HEK293 (cell line): ENCODE data around the gene CHST14.
"Not testable (repeated sequence)": the region's sequence is repeated elsewhere in the genome, so short reads cannot be mapped to it uniquely, and the experiment has no call there.

ENCODE experiments used
- CTCF ChIA-PET: fragments of 350-600 bp; formaldehyde crosslinking; extraction: SDS; loops from one replicate; lab custom pipeline; 2021; ENCODE audit warnings: antibody characterized with exemption; lab: Yijun Ruan, JAX
- POLR2A ChIA-PET: fragments of 300-600 bp; formaldehyde crosslinking; extraction: SDS; loops from one replicate; lab custom pipeline; 2020; ENCODE audit warnings: antibody characterized with exemption, inconsistent platforms; lab: Yijun Ruan, JAX
- H3K27ac ChIP-seq: fragments of 200-500 bp; sonication (Bioruptor generic); 2 replicates; pipeline ENCODE4 v1.5.1; 2014; ENCODE audit warnings: low read depth, low read length, control low read depth, inconsistent platforms; ENCODE audit errors: extremely low read depth
- H3K36me3 ChIP-seq, 2 experiments: fragments of 200-500 bp in 1 of 2; sonication (Bioruptor generic) in 1 of 2; 1 replicate in 1 of 2; 2 replicates in 1 of 2; pipeline ENCODE4 v1.5.1; 2014 to 2017; ENCODE audit warnings: inconsistent platforms in 2 of 2, low read length in 2 of 2; ENCODE audit not compliant: control insufficient read depth in 2 of 2, insufficient read depth in 1 of 2
- H3K4me1 ChIP-seq: fragments of 200-500 bp; sonication (Bioruptor generic); 2 replicates; pipeline ENCODE4 v1.5.1; 2014; ENCODE audit warnings: mild to moderate bottlenecking, low read length, inconsistent platforms; ENCODE audit not compliant: control insufficient read depth, insufficient read depth
- H3K4me3 ChIP-seq: 2 replicates; pipeline ENCODE4 v1.5.1; 2011; ENCODE audit warnings: low read depth, mild to moderate bottlenecking, control low read depth, low read length, moderate library complexity
- H3K9me3 ChIP-seq: fragments of 200-500 bp; sonication (Bioruptor generic); 2 replicates; pipeline ENCODE4 v1.5.1; 2014; ENCODE audit warnings: low read depth, low read length, inconsistent platforms; ENCODE audit not compliant: control insufficient read depth, insufficient read depth
- AEBP2 ChIP-seq: fragments of 450-650 bp; formaldehyde crosslinking; IDR thresholded peaks from 2 replicates; pipeline ENCODE4 v1.5.1; 2016; ENCODE audit warnings: missing biosample characterization, missing genetic modification characterization, borderline replicate concordance
- GLI2 ChIP-seq: fragments of 450-650 bp; formaldehyde crosslinking; IDR thresholded peaks from 2 replicates; pipeline ENCODE4; 2017; ENCODE audit warnings: missing biosample characterization, missing genetic modification characterization, low read depth, borderline replicate concordance
- GLIS1 ChIP-seq: fragments of 450-650 bp; formaldehyde crosslinking; IDR thresholded peaks from 2 replicates; pipeline ENCODE4 v1.5.1; 2016; ENCODE audit warnings: missing biosample characterization, missing genetic modification characterization
- KLF9 ChIP-seq: fragments of 450-650 bp; formaldehyde crosslinking; IDR thresholded peaks from 2 replicates; pipeline ENCODE4 v1.5.1; 2016; ENCODE audit warnings: missing biosample characterization, missing genetic modification characterization, low read depth
- MYNN ChIP-seq: fragments of 450-650 bp; formaldehyde crosslinking; IDR thresholded peaks from 2 replicates; pipeline ENCODE4 v1.5.1; 2016; ENCODE audit warnings: missing biosample characterization, missing genetic modification characterization, borderline replicate concordance
- PRDM10 ChIP-seq: fragments of 450-650 bp; formaldehyde crosslinking; IDR thresholded peaks from 2 replicates; pipeline ENCODE4 v1.5.1; 2016; ENCODE audit warnings: missing biosample characterization, missing genetic modification characterization
- ZIC2 ChIP-seq: fragments of 450-650 bp; formaldehyde crosslinking; IDR thresholded peaks from 2 replicates; pipeline ENCODE4 v1.5.1; 2016; ENCODE audit warnings: missing biosample characterization, missing genetic modification characterization
- ZNF37A ChIP-seq: fragments of 450-650 bp; IDR thresholded peaks from 2 replicates; pipeline ENCODE4 v1.5.1; 2018; ENCODE audit warnings: missing biosample characterization, missing genetic modification characterization
- ZNF768 ChIP-seq: fragments of 450-650 bp; formaldehyde crosslinking; IDR thresholded peaks from 2 replicates; pipeline ENCODE4 v1.5.1; 2018; ENCODE audit warnings: missing biosample characterization, mild to moderate bottlenecking, missing genetic modification characterization
- ZSCAN18 ChIP-seq: fragments of 450-650 bp; formaldehyde crosslinking; IDR thresholded peaks from 2 replicates; pipeline ENCODE4 v1.5.1; 2016; ENCODE audit warnings: missing biosample characterization, missing genetic modification characterization
- TF ChIP-seq, protein P1 (sequence below): fragments of 450-650 bp; formaldehyde crosslinking; conservative IDR thresholded peaks from 2 replicates; pipeline ENCODE4 v1.5.1; 2016; ENCODE audit warnings: low read depth, missing biosample characterization, missing genetic modification characterization
- TF ChIP-seq, protein P2 (sequence below): fragments of 450-650 bp; formaldehyde crosslinking; IDR thresholded peaks from 2 replicates; pipeline ENCODE4 v1.5.1; 2017; ENCODE audit warnings: missing biosample characterization, missing genetic modification characterization
- TF ChIP-seq, protein P3 (sequence below): fragments of 450-650 bp; formaldehyde crosslinking; IDR thresholded peaks from 2 replicates; pipeline ENCODE4 v1.5.1; 2016; ENCODE audit warnings: missing biosample characterization, missing genetic modification characterization

Gene CHST14

DNA sequence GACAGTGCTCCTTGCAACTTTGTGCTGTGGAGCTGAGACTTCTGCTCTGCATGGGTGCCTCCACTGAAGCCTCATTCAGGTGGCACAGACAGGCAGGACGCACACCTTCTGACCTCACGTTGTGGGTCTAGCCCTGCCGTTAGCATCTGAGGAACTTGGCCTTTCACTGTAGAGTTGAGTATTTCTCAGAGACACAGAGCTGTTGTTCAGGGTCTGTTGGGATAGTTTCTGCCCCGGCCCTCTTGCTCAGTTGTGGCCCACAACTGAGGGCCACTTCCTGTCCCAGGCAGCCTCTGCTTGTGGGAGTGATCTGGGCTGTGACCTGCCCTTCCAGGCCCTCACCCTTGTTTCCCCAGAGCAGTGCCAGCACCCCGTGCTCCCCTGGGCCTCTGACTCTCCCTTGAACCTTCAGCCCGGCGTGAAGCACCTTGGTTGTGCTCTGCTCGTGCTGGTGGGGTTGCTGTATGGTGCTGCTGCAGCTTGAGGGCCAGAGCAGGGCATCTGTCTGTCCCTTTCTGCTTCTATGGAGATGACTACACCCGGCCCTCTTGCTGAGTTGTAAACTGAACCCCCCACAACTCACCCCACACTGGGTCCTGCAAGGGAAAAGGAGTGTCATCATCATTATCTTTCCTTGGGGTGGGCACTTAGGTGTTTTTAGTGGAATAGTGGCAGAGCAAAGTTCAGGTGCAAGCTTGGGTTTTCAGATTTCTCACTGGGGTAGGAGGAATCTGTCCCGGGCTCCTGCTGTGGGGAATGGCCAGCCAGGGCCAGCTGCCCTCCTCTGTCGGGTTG is 18.3 kb upstream of the CHST14 start:
- Histone ChIP-seq H3K4me1 (peaks cover 2% of the 10 kb centered on the region; the same call in 1 of the 2 replicates), H3K36me3 (no peaks in the 10 kb centered on the region), H3K27ac (no peak overlapping the region), H3K4me3 (no peak overlapping the region), H3K9me3 (no peaks in the 10 kb centered on the region)
- TF ChIP-seq GLIS1 (tag by site-specific recombination) (peak; percentile 94), PRDM10 (no peak), GLI2 (tag by site-specific recombination) (no peak), MYNN (no peak), ZSCAN18 (tag by site-specific recombination) (no peak), ZIC2 (peak; percentile 17; the same call in 1 of the 2 replicates), KLF9 (no peak), ZNF37A (tag by site-specific recombination) (no peak), AEBP2 (tag by site-specific recombination) (no peak), ZNF768 (tag by site-specific recombination) (no peak)
- TF ChIP-seq, protein P1, sequence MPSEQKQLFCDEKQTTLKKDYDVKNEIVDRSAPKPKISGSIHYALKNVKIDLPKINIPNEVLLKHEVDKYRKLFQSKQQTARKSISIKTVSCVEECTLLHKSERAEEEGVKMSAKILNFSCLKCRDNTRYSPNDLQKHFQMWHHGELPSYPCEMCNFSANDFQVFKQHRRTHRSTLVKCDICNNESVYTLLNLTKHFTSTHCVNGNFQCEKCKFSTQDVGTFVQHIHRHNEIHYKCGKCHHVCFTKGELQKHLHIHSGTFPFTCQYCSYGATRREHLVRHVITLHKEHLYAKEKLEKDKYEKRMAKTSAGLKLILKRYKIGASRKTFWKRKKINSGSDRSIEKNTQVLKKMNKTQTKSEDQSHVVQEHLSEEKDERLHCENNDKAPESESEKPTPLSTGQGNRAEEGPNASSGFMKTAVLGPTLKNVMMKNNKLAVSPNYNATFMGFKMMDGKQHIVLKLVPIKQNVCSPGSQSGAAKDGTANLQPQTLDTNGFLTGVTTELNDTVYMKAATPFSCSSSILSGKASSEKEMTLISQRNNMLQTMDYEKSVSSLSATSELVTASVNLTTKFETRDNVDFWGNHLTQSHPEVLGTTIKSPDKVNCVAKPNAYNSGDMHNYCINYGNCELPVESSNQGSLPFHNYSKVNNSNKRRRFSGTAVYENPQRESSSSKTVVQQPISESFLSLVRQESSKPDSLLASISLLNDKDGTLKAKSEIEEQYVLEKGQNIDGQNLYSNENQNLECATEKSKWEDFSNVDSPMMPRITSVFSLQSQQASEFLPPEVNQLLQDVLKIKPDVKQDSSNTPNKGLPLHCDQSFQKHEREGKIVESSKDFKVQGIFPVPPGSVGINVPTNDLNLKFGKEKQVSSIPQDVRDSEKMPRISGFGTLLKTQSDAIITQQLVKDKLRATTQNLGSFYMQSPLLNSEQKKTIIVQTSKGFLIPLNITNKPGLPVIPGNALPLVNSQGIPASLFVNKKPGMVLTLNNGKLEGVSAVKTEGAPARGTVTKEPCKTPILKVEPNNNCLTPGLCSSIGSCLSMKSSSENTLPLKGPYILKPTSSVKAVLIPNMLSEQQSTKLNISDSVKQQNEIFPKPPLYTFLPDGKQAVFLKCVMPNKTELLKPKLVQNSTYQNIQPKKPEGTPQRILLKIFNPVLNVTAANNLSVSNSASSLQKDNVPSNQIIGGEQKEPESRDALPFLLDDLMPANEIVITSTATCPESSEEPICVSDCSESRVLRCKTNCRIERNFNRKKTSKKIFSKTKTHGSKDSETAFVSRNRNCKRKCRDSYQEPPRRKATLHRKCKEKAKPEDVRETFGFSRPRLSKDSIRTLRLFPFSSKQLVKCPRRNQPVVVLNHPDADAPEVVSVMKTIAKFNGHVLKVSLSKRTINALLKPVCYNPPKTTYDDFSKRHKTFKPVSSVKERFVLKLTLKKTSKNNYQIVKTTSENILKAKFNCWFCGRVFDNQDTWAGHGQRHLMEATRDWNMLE: no peak
- TF ChIP-seq, protein P2, sequence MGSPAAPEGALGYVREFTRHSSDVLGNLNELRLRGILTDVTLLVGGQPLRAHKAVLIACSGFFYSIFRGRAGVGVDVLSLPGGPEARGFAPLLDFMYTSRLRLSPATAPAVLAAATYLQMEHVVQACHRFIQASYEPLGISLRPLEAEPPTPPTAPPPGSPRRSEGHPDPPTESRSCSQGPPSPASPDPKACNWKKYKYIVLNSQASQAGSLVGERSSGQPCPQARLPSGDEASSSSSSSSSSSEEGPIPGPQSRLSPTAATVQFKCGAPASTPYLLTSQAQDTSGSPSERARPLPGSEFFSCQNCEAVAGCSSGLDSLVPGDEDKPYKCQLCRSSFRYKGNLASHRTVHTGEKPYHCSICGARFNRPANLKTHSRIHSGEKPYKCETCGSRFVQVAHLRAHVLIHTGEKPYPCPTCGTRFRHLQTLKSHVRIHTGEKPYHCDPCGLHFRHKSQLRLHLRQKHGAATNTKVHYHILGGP (tag by site-specific recombination): no peak
- TF ChIP-seq, protein P3, sequence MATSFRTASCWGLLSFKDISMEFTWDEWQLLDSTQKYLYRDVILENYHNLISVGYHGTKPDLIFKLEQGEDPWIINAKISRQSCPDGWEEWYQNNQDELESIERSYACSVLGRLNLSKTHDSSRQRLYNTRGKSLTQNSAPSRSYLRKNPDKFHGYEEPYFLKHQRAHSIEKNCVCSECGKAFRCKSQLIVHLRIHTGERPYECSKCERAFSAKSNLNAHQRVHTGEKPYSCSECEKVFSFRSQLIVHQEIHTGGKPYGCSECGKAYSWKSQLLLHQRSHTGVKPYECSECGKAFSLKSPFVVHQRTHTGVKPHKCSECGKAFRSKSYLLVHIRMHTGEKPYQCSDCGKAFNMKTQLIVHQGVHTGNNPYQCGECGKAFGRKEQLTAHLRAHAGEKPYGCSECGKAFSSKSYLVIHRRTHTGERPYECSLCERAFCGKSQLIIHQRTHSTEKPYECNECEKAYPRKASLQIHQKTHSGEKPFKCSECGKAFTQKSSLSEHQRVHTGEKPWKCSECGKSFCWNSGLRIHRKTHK: no peak
- ChIA-PET POLR2A (no interaction called here), CTCF (interaction anchor here (0.6 kb wide), 1 partner anchor 17 kb away, joined by 3 read pairs; no protein-coding TSS in a partner anchor)

- H3K4me3 ChIP-seq, H3K36me3 ChIP-seq, H3K9me3 ChIP-seq, POLR2A ChIA-PET, H3K4me1 ChIP-seq, CTCF ChIA-PET, H3K27ac ChIP-seq: not testable (repeated sequence)
These were observed 16.8 kb upstream of the CHST14 start for GRCh38 chr15:40453941-40454340.
